ENCODE measurements around the gene SAMM50. TPM values are rescaled to one million over a fixed set of nuclear protein-coding genes. Genes with fewer than 3 reads are reported as not detected.

SAMM50 gene
- total and polyA plus RNA-seq, 10 of the 15 experiments (the other 5 are each of a cell fraction or from before 2014, with no cell fraction given) = 38.2 to 126 (median 62.4) TPM

- Histone ChIP-seq H3K27ac (ENCODE audit: control insufficient read depth, insufficient read depth) (peak overlapping the region; percentile 65), H3K4me1 (ENCODE audit: control insufficient read depth, insufficient read depth, low read length) (peaks cover 23% of the 10 kb centered on the region), H3K9ac (ENCODE audit: control insufficient read depth, insufficient read depth, low read length) (peak overlapping the region; percentile 8; the same call in 1 of the 2 replicates), H3K9me3 (replicated peaks; ENCODE audit: control insufficient read depth, insufficient read depth, low read length) (no peaks in the 10 kb centered on the region; the same call in 2 of the 3 replicates), H3K27me3 (replicated peaks in 1 of 2; ENCODE audit: control insufficient read depth in 2 of 2, insufficient read depth in 2 of 2, low read length in 1 of 2) (no peaks in the 10 kb centered on the region), H2AFZ (ENCODE audit: control insufficient read depth, low read depth, low read length) (no peak overlapping the region), H3K36me3 (ENCODE audit: control insufficient read depth in 2 of 2, insufficient read depth in 2 of 2, low read length in 1 of 2) (peaks cover 4 to 30% of the 10 kb centered on the region in 2 experiments), H3K4me3 (0 out of 2 replicates have a peak overlapping the region, but pooled peaks have one; percentile 25), H3K4me2 (ENCODE audit: control insufficient read depth, insufficient read depth) (peak overlapping the region; percentile 76), H4K20me1 (ENCODE audit: control insufficient read depth, insufficient read depth) (0 out of 2 replicates have a peak, but pooled peaks cover 2% of the 10 kb centered on the region), H3K79me2 (ENCODE audit: control insufficient read depth, insufficient read depth, low read length) (peaks cover 92% of the 10 kb centered on the region)
- CTCF ChIA-PET = interaction anchor here (1.5 to 9.4 kb wide), 5 partner anchors 8 to 52 kb away, joined by 3 to 74 read pairs (median 7); no protein-coding TSS in a partner anchor
- POLR2A ChIA-PET = interaction anchor here (4.5 kb wide), 1 partner anchor 18 kb away, joined by 33 read pairs; no protein-coding TSS in a partner anchor
- DNase-seq (ENCODE audit: low read depth, low spot score) = no peak
- SMC1A ChIA-PET (ENCODE audit: uncharacterized antibody, unreplicated experiment) = interaction anchor here (0.9 to 3.0 kb wide), 4 partner anchors 10 to 57 kb away, joined by 3 to 16 read pairs (median 6); no protein-coding TSS in a partner anchor
- 94% methylated on average over 4 of the region's 4 CpGs for WGBS (ENCODE audit: insufficient coverage, insufficient replicate concordance, low lambda C conversion rate, missing lambda C conversion rate)
- intact Hi-C loops (cut with micrococcal nuclease; ENCODE audit: unreplicated experiment) = loop anchor here (5.0 kb wide), 1 partner anchor 53 kb away; no protein-coding TSS in a partner anchor
- RAD21 ChIA-PET (ENCODE audit: unreplicated experiment) = interaction anchor here (1.2 to 1.5 kb wide), 3 partner anchors 18 to 57 kb away, joined by 3 to 6 read pairs (median 4); no protein-coding TSS in a partner anchor
- no TSS peak for BruUV-seq (replicated peaks)
- in situ Hi-C loops (cut with MboI) = loop anchor here (25.0 kb wide), 1 partner anchor 1367 kb away; no protein-coding TSS in a partner anchor
- TF ChIP-seq SRF (IDR thresholded peaks at IDR 0.05; ENCODE audit: low read depth in 2 of 2, low read length in 2 of 2) (no peak), POLR2AphosphoS2 (IDR thresholded peaks at IDR 0.05; ENCODE audit: low read depth, low read length) (no peak), SMAD1 (IDR thresholded peaks at IDR 0.05; ENCODE audit: low read depth, partially characterized antibody) (no peak), CBFB (IDR thresholded peaks at IDR 0.05; ENCODE audit: low read depth) (no peak), TCF12 (IDR thresholded peaks at IDR 0.05; ENCODE audit: low read depth, low read length) (no peak), SREBF1 (IDR thresholded peaks at IDR 0.05; ENCODE audit: low read length) (no peak), ESRRA (IDR thresholded peaks at IDR 0.05; ENCODE audit: low read length) (no peak), BHLHE40 (IDR thresholded peaks at IDR 0.05; ENCODE audit: borderline replicate concordance in 1 of 2, low read depth in 2 of 2, low read length in 1 of 2) (no peak), STAT3 (IDR thresholded peaks at IDR 0.05; ENCODE audit: low read depth, low read length) (no peak), POLR2A (IDR thresholded peaks at IDR 0.05; ENCODE audit: low read depth, low read length) (no peak), SMAD5 (IDR thresholded peaks at IDR 0.05; ENCODE audit: low read depth) (no peak), KLF5 (IDR thresholded peaks at IDR 0.05; ENCODE audit: partially characterized antibody) (no peak)
- TF ChIP-seq, protein P1, sequence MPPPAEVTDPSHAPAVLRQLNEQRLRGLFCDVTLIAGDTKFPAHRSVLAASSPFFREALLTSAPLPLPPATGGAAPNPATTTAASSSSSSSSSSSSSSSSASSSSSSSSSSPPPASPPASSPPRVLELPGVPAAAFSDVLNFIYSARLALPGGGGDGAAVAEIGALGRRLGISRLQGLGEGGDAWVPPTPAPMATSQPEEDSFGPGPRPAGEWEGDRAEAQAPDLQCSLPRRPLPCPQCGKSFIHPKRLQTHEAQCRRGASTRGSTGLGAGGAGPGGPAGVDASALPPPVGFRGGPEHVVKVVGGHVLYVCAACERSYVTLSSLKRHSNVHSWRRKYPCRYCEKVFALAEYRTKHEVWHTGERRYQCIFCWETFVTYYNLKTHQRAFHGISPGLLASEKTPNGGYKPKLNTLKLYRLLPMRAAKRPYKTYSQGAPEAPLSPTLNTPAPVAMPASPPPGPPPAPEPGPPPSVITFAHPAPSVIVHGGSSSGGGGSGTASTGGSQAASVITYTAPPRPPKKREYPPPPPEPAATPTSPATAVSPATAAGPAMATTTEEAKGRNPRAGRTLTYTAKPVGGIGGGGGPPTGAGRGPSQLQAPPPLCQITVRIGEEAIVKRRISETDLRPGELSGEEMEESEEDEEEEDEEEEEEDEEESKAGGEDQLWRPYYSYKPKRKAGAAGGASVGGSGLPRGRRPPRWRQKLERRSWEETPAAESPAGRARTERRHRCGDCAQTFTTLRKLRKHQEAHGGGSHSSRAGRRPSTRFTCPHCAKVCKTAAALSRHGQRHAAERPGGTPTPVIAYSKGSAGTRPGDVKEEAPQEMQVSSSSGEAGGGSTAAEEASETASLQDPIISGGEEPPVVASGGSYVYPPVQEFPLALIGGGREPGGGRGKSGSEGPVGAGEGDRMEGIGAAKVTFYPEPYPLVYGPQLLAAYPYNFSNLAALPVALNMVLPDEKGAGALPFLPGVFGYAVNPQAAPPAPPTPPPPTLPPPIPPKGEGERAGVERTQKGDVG (CRISPR knock-in tag; IDR thresholded peaks at IDR 0.05) = no peak
- ATAC-seq = no peak
- FAIRE-seq = no peak
Observed at GRCh38 chr22:44029069-44029468, 73.8 kb downstream of the SAMM50 start.

All from GM12878 (cell line).